ENCODE data around the gene HMOX2. TPM values are rescaled to one million over a fixed set of nuclear protein-coding genes. Genes with fewer than 3 reads are reported as not detected.

The HMOX2 gene
- polyA plus RNA-seq, 1 donor (not counting 4 experiments of a cell fraction or from before 2014, with no cell fraction given) = 167 TPM

DNA sequence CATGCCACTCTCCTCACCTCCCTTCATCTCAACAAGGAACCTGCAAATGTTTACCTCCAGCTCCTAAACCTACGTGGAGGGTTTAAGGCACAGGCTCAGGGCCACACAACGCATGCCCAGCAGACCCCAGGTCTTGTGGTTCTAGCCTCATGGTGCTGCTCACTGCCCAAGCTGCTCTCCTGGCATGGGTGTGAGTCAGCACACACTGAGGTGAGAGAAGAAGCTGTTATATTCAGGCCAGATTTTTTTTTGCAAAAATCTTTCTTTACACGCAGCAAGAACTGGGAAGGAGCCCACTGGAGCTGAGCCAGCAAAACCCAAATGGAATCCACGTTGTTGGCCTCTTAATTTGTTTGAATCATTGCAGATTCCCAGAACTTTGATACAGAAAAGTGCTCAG is 74.4 kb downstream of the HMOX2 start:
- no peaks in the 10 kb centered on the region for H3K4me1 ChIP-seq (ENCODE audit: control insufficient read depth, extremely low read depth, insufficient read depth, low read length)
- FAIRE-seq = no peak
- no peaks in the 10 kb centered on the region for H3K9me3 ChIP-seq (ENCODE audit: control insufficient read depth, low read depth, low read length)
- no peaks in the 10 kb centered on the region for H3K9me1 ChIP-seq (ENCODE audit: control insufficient read depth, extremely low read depth, insufficient read depth, low read length)
- dilution Hi-C loops (cut with MboI; ENCODE audit: extremely low pct_ligation_motif_present, low sequenced_read_pairs) = no loop called here
- no peaks in the 10 kb centered on the region for H3K79me2 ChIP-seq (ENCODE audit: control insufficient read depth, insufficient read depth, low read length)
- no peaks in the 10 kb centered on the region for H3K27me3 ChIP-seq (ENCODE audit: control insufficient read depth, extremely low read depth, insufficient read depth, low read length)
- no peak overlapping the region for H3K27ac ChIP-seq (ENCODE audit: control insufficient read depth, insufficient read depth, low read length)
- TF ChIP-seq EZH2 (IDR thresholded peaks at IDR 0.05; ENCODE audit: low read length) = no peak
- no peak for TF ChIP-seq CTCF (optimal IDR thresholded peaks at IDR 0.05 in 1 of 3, IDR thresholded peaks at IDR 0.05 in 1 of 3, conservative IDR thresholded peaks at IDR 0.05 in 1 of 3; ENCODE audit: extremely low read depth in 1 of 3, insufficient read depth in 2 of 3, low read length in 3 of 3)
- H3K4me2 ChIP-seq (ENCODE audit: control insufficient read depth, extremely low read depth, insufficient read depth, low read depth, low read length) = no peak overlapping the region
- no peaks in the 10 kb centered on the region for H3K36me3 ChIP-seq (ENCODE audit: control insufficient read depth in 2 of 2, extremely low read depth in 1 of 2, insufficient read depth in 2 of 2, low read length in 2 of 2)
- H3K9ac ChIP-seq (ENCODE audit: control insufficient read depth, extremely low read depth, insufficient read depth, low read length) = no peak overlapping the region
- H2AFZ ChIP-seq (ENCODE audit: control insufficient read depth, low read length) = no peak overlapping the region
- H3K4me3 ChIP-seq (ENCODE audit: control insufficient read depth in 2 of 3, extremely low read depth in 1 of 3, insufficient read depth in 2 of 3, low read depth in 1 of 3, low read length in 3 of 3) = no peak overlapping the region
- DNase-seq (ENCODE audit: low read depth, low spot score) = no peak
- no peaks in the 10 kb centered on the region for H4K20me1 ChIP-seq (ENCODE audit: control insufficient read depth, extremely low read depth, insufficient read depth, low read length)

DNA sequence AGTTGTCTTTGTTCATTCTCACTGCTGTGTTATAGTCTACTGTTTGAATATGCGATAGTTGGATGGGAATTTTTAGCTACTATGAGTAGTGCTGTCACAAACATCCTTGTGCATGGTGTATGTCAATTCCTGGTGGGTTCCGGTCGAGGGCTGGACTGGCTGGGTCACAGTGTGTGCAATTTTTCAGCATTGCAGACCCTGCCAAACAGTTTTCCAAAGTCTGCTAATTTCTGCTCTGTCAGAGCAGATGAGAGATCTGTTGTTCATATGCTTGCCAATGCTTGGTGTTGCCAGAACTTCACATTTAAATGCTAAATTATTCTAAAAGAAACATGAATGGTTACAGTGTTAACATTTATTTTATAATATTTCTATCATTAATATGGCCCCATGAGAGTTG is 76.3 kb downstream of the HMOX2 start:
- Histone ChIP-seq H3K9ac (ENCODE audit: control insufficient read depth, extremely low read depth, insufficient read depth, low read length) (no peak overlapping the region), H3K4me1 (ENCODE audit: control insufficient read depth, extremely low read depth, insufficient read depth, low read length) (no peaks in the 10 kb centered on the region), H3K27ac (ENCODE audit: control insufficient read depth, insufficient read depth, low read length) (no peak overlapping the region), H3K9me3 (ENCODE audit: control insufficient read depth, low read depth, low read length) (no peaks in the 10 kb centered on the region), H3K9me1 (ENCODE audit: control insufficient read depth, extremely low read depth, insufficient read depth, low read length) (no peaks in the 10 kb centered on the region), H3K79me2 (ENCODE audit: control insufficient read depth, insufficient read depth, low read length) (no peaks in the 10 kb centered on the region), H3K4me3 (ENCODE audit: control insufficient read depth in 2 of 3, extremely low read depth in 1 of 3, insufficient read depth in 2 of 3, low read depth in 1 of 3, low read length in 3 of 3) (no peak overlapping the region), H2AFZ (ENCODE audit: control insufficient read depth, low read length) (no peak overlapping the region), H3K27me3 (ENCODE audit: control insufficient read depth, extremely low read depth, insufficient read depth, low read length) (no peaks in the 10 kb centered on the region), H3K36me3 (ENCODE audit: control insufficient read depth in 2 of 2, extremely low read depth in 1 of 2, insufficient read depth in 2 of 2, low read length in 2 of 2) (no peaks in the 10 kb centered on the region), H3K4me2 (ENCODE audit: control insufficient read depth, extremely low read depth, insufficient read depth, low read depth, low read length) (no peak overlapping the region), H4K20me1 (ENCODE audit: control insufficient read depth, extremely low read depth, insufficient read depth, low read length) (no peaks in the 10 kb centered on the region)
- FAIRE-seq = no peak
- no peak for TF ChIP-seq CTCF (optimal IDR thresholded peaks at IDR 0.05 in 1 of 3, IDR thresholded peaks at IDR 0.05 in 1 of 3, conservative IDR thresholded peaks at IDR 0.05 in 1 of 3; ENCODE audit: extremely low read depth in 1 of 3, insufficient read depth in 2 of 3, low read length in 3 of 3)
- no peak for TF ChIP-seq EZH2 (IDR thresholded peaks at IDR 0.05; ENCODE audit: low read length)
- DNase-seq (ENCODE audit: low read depth, low spot score) = no peak
- dilution Hi-C loops (cut with MboI; ENCODE audit: extremely low pct_ligation_motif_present, low sequenced_read_pairs) = no loop called here
